Mammary epithelial cell (primary cell): ENCODE measurements around the gene ZNF264.
"Not testable (repeated sequence)": the region's sequence is repeated elsewhere in the genome, so short reads cannot be mapped to it uniquely, and the experiment has no call there.

Experiments used
- CTCF ChIP-seq, 2 donors: IDR thresholded peaks in 1 of 2; conservative IDR thresholded peaks in 1 of 2; 2 replicates each; pipeline ENCODE4 v1.5.1; 2011 to 2012; ENCODE audit warnings: inconsistent platforms in 2 of 2, low read length in 2 of 2, mild to moderate bottlenecking in 2 of 2, control low read depth in 1 of 2, low read depth in 1 of 2; ENCODE audit not compliant: insufficient read depth in 1 of 2; ENCODE audit errors: extremely low read depth in 1 of 2
- EZH2 ChIP-seq: IDR thresholded peaks from 2 replicates; pipeline ENCODE4 v1.6.1; 2012; ENCODE audit warnings: low read length, inconsistent platforms, borderline replicate concordance

- TF ChIP-seq CTCF (conservative IDR thresholded peaks at IDR 0.05 in 1 of 2, IDR thresholded peaks at IDR 0.05 in 1 of 2; ENCODE audit: extremely low read depth in 1 of 2, insufficient read depth in 1 of 2, low read depth in 1 of 2, low read length in 2 of 2); EZH2: not testable (repeated sequence)
These were observed 6.6 kb downstream of the ZNF264 start for GRCh38 chr19:57197874-57198273.
